CD4-positive, alpha-beta T cell (primary cell): ENCODE results near the gene MAB21L2. TPM values are rescaled to one million over a fixed set of nuclear protein-coding genes. Genes with fewer than 3 reads are reported as not detected.
"Not testable (repeated sequence)": the region's sequence is repeated elsewhere in the genome, so short reads cannot be mapped to it uniquely, and the experiment has no call there.

Source experiments
- ATAC-seq: fragments of 200-7000 bp; cut with Tn5 transposase; one replicate; pipeline ENCODE4 v1.10.0; 2022; ENCODE audit warnings: mild to moderate bottlenecking; ENCODE audit not compliant: poor library complexity
- CTCF ChIA-PET: fragments of 350-600 bp; sonication (Branson Sonifier 250); formaldehyde crosslinking; loops from one replicate; lab custom pipeline; 2021; ENCODE audit warnings: antibody characterized with exemption, inconsistent platforms; lab: Charles Lee
- POLR2A ChIA-PET: fragments of 350-600 bp; sonication (Branson Sonifier 250); formaldehyde crosslinking; loops from one replicate; lab custom pipeline; 2021; ENCODE audit warnings: antibody characterized with exemption, inconsistent platforms; lab: Charles Lee
- DNase-seq, 14 experiments: peaks; one replicate each; pipeline ENCODE4 v3.0.0-alpha.2; 2013 to 2020; ENCODE audit warnings: mixed read lengths in 2 of 14
- H3K27ac ChIP-seq, 2 donors: one replicate each; pipeline versions ENCODE4 v1.5.1 to v1.7.0; 2013; ENCODE audit warnings: low read length in 2 of 2, low read depth in 1 of 2, mild to moderate bottlenecking in 1 of 2
- H3K27me3 ChIP-seq, 2 experiments: 1 replicate in 1 of 2; 2 replicates in 1 of 2; pipeline versions ENCODE4 v1.6.1 to v1.7.0; 2013; ENCODE audit warnings: low read length in 2 of 2, control low read depth in 1 of 2, mild to moderate bottlenecking in 1 of 2, moderate library complexity in 1 of 2; ENCODE audit not compliant: insufficient read depth in 2 of 2, control insufficient read depth in 1 of 2
- H3K36me3 ChIP-seq: one replicate; pipeline ENCODE4 v1.6.1; 2013; ENCODE audit warnings: low read length, control low read depth; ENCODE audit not compliant: insufficient read depth
- H3K4me1 ChIP-seq: one replicate; pipeline ENCODE4 v1.6.1; 2013; ENCODE audit warnings: low read length, control low read depth; ENCODE audit not compliant: insufficient read depth
- H3K4me3 ChIP-seq: one replicate; pipeline ENCODE4 v1.5.1; 2013; ENCODE audit warnings: mild to moderate bottlenecking, low read length, moderate library complexity
- H3K9me3 ChIP-seq, 2 experiments: 1 replicate in 1 of 2; 2 replicates in 1 of 2; pipeline versions ENCODE4 v1.6.1 to v1.7.0; 2013; ENCODE audit warnings: low read length in 2 of 2, mild to moderate bottlenecking in 2 of 2, control low read depth in 1 of 2, moderate library complexity in 1 of 2; ENCODE audit not compliant: control insufficient read depth in 1 of 2, insufficient read depth in 1 of 2
- H3K27ac Mint-ChIP-seq: one replicate; pipeline ENCODE4 v1.8.0; 2020; ENCODE audit warnings: mixed read lengths
- H3K27me3 Mint-ChIP-seq: one replicate; pipeline ENCODE4 v1.8.0; 2021; ENCODE audit warnings: mixed read lengths
- H3K36me3 Mint-ChIP-seq: one replicate; pipeline ENCODE4 v1.8.0; 2021; ENCODE audit warnings: low read depth, mixed read lengths
- H3K4me1 Mint-ChIP-seq: one replicate; pipeline ENCODE4 v1.8.0; 2021; ENCODE audit warnings: low read depth, mixed read lengths
- H3K4me3 Mint-ChIP-seq: one replicate; pipeline ENCODE4 v1.8.0; 2020; ENCODE audit warnings: mild to moderate bottlenecking, mixed read lengths
- H3K9me3 Mint-ChIP-seq: one replicate; pipeline ENCODE4 v1.8.0; 2020; ENCODE audit warnings: mixed read lengths
- CTCF ChIP-seq: fragments of 200-600 bp; IDR thresholded peaks from one replicate; pipeline ENCODE4 v1.8.0; 2022; ENCODE audit warnings: antibody characterized with exemption, mild to moderate bottlenecking
- intact Hi-C, 2 experiments: fragments of 100-400 bp; cut with DNase I in 1 of 2; cut with micrococcal nuclease in 1 of 2; formaldehyde crosslinking; loops; one replicate each; pipeline versions ENCODE4 v1.15.1 to v1.9.0; 2023 to 2025; cut with DNase I, micrococcal nuclease
- polyA plus RNA-seq, 2 donors: library from polyadenylated mRNA; unstranded; fragments of 120-200 nt; gene quantifications; one replicate each; pipeline ENCODE4 v1.2.1, GENCODE V29; 2013
- total RNA-seq, 174 experiments: library from RNA in 2 of 174; stranded (reverse) in 2 of 174; gene quantifications; one replicate each; pipeline ENCODE4 v1.2.3 and lab custom pipeline; 2021 to 2026

MAB21L2 gene
- total RNA-seq (not detected), total RNA-seq (lab: John Stamatoyannopoulos, UW) (0 to 0.13 (median 0) reads per million in 172 experiments)
- polyA plus RNA-seq (2013, experiment 1 of 2) = 0.05 TPM
- polyA plus RNA-seq (2013, experiment 2 of 2) = 0.16 TPM

DNA sequence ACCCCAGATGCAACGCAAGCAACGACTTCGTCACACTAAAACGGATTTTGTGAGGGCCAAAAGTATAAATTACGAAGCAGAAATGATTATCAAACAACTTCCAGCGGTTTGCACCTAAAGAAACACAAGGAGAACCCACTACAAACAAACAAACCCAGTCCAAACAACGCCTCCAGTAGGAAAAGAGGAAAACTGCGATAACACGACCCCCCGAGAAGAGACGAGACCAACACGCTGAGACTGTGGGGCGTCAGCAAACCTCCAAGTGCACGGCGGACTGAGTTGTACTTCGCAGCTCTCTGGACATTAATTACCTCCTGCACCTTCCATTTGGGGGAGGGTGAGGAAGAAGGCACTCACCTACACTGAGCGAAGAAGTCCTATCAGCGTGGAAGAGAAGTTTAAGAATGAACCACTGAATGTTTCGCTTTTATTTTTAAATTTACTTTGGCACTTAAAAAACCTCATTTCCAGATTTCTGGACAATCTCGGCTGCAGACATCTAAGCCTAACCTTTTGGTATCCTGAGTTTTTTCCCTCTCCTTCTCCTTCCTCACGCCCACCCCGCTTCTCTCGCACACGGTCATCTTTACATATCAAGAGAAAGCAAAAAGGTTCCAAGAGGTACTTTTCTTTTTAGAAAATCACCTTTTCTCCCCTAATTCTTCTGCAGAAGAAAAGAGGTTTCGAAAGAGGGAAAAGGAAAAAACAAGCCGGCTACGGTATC lies at the start of gene MAB21L2:
MAB21L2 (plus strand) TSS at position 6 of the 727 bp plus-strand sequence. CDS start 879 bp downstream, outside the sequence.
- Mint-ChIP-seq H3K36me3 (peaks cover 81% of the 10 kb centered on the region), H3K27ac (no peak within 1 kb of the TSS), H3K4me1 (no peaks in the 10 kb centered on the region), H3K4me3 (no peak within 1 kb of the TSS), H3K27me3 (no peaks in the 10 kb centered on the region), H3K9me3 (no peaks in the 10 kb centered on the region)
- no peak for DNase-seq
- POLR2A ChIA-PET = no interaction called here
- no peak within 1 kb of the TSS for H3K4me3 ChIP-seq
- intact Hi-C loops = no loop called here
- TF ChIP-seq CTCF = no peak
- no peak within 1 kb of the TSS for H3K27ac ChIP-seq
- H3K9me3 ChIP-seq = peaks cover 0 to 25% of the 10 kb centered on the region in 2 experiments
- H3K27me3 ChIP-seq = no peaks in the 10 kb centered on the region
- H3K36me3 ChIP-seq = peaks cover 33% of the 10 kb centered on the region
- ATAC-seq = no peak
- H3K4me1 ChIP-seq = no peaks in the 10 kb centered on the region
- CTCF ChIA-PET = no interaction called here

DNA sequence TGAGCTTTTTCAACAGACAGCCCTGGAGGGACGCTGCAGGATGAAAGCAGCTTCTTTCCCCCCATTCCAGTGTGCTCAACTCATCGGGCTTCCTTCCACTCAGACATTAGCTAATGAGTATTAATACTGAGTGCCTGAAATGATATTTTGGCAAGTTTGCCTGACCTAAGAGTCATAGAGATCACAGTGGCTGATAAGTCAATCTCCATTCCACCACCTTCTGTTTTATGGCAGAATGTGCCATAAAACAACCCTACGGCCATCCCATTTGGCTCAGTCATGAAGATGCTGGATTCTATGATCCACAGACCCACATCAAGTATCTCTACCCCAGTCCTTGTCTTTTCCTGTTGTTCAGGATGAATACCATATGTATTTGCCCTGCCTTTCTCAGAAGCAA lies 48.3 kb upstream of the MAB21L2 start:
- H3K36me3 Mint-ChIP-seq = peaks cover 21% of the 10 kb centered on the region
- H3K4me3 ChIP-seq = no peak overlapping the region
- intact Hi-C loops = no loop called here
- H3K27ac Mint-ChIP-seq = no peak overlapping the region
- ChIA-PET CTCF (no interaction called here), POLR2A (no interaction called here)
- H3K4me3 Mint-ChIP-seq = no peak overlapping the region
- H3K4me1 Mint-ChIP-seq = peaks cover 5% of the 10 kb centered on the region
- ATAC-seq (no peak), DNase-seq (no peak)
- no peak overlapping the region for H3K27ac ChIP-seq
- no peaks in the 10 kb centered on the region for H3K9me3 ChIP-seq
- H3K36me3 ChIP-seq = no peaks in the 10 kb centered on the region
- no peaks in the 10 kb centered on the region for H3K4me1 ChIP-seq
- no peaks in the 10 kb centered on the region for H3K27me3 ChIP-seq
- no peak for TF ChIP-seq CTCF
- no peaks in the 10 kb centered on the region for H3K9me3 Mint-ChIP-seq
- H3K27me3 Mint-ChIP-seq = no peaks in the 10 kb centered on the region

DNA sequence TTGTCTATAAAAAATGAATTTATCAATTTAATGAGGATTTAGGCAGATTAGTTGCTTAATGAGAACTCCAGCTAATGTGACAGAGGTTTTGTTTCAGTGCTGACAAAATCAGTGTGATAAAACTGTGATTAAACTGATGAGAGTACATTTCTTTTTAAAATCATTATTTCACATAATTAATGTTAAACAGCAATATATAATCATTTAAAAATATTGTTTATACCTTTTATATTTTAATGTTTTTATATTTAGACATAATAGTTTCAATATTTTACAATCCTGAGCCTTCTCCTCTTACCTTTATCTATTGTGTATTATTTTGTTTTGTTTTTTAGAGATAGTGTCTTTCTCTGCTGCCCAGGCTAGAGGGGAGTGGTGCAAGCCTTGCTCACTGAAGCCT lies 47.1 kb upstream of the MAB21L2 start:
- Histone ChIP-seq H3K4me1 (no peaks in the 10 kb centered on the region), H3K9me3 (no peaks in the 10 kb centered on the region), H3K4me3 (no peak overlapping the region), H3K27me3 (no peaks in the 10 kb centered on the region), H3K36me3 (no peaks in the 10 kb centered on the region), H3K27ac (no peak overlapping the region)
- ChIA-PET POLR2A (no interaction called here), CTCF (no interaction called here)
- TF ChIP-seq CTCF = no peak
- peaks cover 5% of the 10 kb centered on the region for H3K4me1 Mint-ChIP-seq
- no peaks in the 10 kb centered on the region for H3K9me3 Mint-ChIP-seq
- no peak overlapping the region for H3K27ac Mint-ChIP-seq
- H3K36me3 Mint-ChIP-seq = peaks cover 26% of the 10 kb centered on the region
- ATAC-seq = no peak
- intact Hi-C loops = no loop called here
- no peak for DNase-seq
- H3K27me3 Mint-ChIP-seq = no peaks in the 10 kb centered on the region
- H3K4me3 Mint-ChIP-seq = no peak overlapping the region

DNA sequence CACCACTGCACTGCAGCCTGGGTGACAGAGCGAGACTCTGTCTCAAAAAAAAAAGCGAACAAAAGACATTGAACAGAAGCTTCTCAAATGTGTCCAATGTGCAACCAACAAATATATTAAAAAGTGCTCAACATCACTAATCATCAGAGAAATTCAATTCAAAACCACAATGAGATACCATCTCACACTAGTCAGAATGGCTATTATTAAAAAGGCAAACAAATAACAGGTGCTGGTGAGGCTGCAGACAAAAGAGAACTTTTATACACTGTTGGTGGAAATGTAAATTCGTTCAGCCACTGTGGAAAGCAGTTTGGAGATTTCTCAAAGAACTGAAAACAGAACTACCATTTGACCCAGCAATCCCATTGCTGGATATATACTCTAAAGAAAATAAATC lies 44.0 kb upstream of the MAB21L2 start:
- POLR2A ChIA-PET, H3K27ac ChIP-seq, H3K27ac Mint-ChIP-seq, H3K4me3 ChIP-seq, H3K27me3 ChIP-seq, H3K27me3 Mint-ChIP-seq, DNase-seq, CTCF ChIA-PET, ATAC-seq, H3K9me3 Mint-ChIP-seq, H3K9me3 ChIP-seq, intact Hi-C loops, H3K4me3 Mint-ChIP-seq, H3K4me1 Mint-ChIP-seq, H3K36me3 ChIP-seq, H3K4me1 ChIP-seq: not testable (repeated sequence)
- H3K36me3 Mint-ChIP-seq = peaks cover 12% of the 10 kb centered on the region
